ENCODE results near the gene TCP1. TPM values are rescaled to one million over a fixed set of nuclear protein-coding genes. Genes with fewer than 3 reads are reported as not detected.
"Not testable (repeated sequence)": the region's sequence is repeated elsewhere in the genome, so short reads cannot be mapped to it uniquely, and the experiment has no call there.

Gene TCP1
- polyA plus RNA-seq, 1 donor, result 210 TPM

DNA sequence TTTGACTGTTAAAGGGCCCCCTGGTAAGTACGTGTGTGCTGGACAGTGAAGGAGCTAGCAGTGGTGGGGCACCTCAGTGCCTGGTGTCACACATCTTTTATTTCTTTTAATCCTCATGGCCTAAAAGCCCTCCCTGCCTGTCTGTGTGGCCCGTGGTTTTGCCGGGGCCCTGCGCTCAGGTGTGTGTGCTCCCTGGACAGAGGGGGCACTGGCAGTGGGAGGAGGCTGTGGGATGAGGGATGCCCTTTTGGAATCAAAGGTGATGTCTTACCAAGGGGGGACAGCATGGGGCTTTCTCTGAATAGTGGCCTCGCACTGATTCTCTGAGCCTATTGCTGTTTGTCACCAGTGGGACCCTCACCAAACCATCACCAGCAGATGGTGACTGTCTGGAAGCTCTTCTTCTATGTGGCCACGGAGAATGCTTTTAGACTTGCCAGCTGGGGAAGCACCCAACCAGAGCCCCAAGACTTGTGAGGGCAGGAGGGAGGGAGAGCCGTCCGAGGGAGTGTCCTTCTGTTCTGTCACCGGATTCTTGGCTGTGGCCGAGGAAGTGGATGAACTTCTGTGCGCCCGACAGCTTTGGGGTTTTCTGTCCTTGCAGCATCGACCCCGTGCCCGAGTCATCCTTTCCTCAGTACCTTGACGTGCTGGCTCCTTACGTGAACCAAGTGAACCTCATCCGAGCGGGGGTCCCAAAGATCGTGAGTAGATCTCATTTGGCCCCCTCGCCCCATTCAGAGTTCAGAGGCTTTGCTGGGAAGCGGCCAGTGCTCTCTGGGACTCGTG lies 28.7 kb upstream of the TCP1 start:
- no peak for DNase-seq (ENCODE audit: low read depth)

DNA sequence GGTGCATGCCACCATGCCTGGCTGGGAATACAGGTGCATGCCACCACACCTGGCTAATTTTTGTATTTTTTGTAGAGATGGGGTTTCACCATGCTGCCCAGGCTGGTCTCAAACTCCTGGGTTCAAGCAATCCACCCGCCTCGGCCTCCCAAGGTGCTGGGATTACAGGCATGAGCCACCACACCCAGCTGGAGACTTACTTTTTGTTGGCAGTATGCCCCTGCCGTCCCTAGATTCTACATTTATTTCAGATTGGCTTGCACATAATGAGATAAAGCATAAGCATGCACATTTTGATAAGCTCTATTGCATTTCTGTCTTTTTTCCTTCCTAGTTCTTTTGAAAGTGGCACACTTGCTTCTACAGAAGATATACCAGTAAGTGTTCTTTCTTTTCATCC lies 27.4 kb upstream of the TCP1 start:
- DNase-seq (ENCODE audit: low read depth), result not testable (repeated sequence)

DNA sequence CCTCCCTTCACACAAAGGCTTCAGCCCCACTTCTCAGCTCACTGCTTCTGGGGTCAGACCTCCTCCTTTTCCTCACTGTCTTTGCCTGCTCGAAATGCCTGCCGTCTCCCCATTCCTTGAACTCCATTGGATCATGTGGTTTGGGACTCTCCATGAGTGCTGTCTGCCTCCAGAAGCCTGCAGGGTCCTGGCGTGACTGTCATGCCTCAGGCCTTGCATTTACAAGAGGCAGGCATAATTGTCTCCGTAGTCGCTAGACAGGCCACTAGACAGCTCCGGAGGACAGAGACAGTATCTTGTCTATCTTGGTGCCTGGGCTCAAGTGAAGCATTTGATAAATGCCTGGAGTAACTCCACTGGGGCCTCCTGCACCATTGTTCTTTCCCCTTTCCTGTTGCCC lies 26.0 kb upstream of the TCP1 start:
- DNase-seq (ENCODE audit: low read depth), result no peak

DNA sequence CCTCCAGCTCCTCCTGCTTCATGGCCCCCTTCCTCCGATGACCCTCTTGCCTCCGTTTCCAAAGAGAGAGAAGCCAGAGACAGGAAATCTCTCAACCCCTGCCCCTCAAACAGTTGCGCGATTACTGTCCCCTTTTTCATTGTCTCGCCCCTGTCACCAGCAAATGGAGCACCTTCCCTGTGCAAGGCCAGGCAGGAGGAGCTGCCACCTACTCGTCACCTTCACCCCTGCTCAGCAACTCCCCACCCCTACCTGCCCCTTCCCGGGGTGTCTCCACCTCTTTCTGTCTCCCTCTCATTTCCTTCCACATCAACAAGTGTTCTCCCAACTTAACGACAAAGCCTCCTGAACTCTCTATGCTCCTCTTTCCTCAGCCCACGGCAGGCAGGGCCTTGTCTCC lies 24.4 kb upstream of the TCP1 start:
- no peak for DNase-seq (ENCODE audit: low read depth)

DNA sequence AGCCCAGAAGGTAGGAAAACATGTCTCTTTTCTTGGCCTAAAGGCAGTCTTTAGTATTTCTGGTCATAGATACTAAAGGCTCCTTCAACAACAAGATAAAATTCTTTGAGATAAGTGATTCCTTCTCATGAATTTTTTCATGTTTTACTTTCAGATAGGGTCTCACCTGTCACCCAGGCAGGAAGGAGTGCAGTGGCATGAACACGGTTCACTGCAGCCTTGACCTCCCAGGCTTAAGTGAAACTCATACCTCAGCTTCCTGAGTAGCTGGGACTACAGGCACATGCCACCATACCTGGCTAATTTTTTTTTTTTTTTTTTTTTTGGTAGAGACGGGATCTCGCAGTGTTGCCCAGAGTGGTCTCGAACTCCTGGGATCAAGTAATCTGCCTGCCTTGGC lies 19.7 kb upstream of the TCP1 start:
- DNase-seq (ENCODE audit: low read depth), result no peak

DNA sequence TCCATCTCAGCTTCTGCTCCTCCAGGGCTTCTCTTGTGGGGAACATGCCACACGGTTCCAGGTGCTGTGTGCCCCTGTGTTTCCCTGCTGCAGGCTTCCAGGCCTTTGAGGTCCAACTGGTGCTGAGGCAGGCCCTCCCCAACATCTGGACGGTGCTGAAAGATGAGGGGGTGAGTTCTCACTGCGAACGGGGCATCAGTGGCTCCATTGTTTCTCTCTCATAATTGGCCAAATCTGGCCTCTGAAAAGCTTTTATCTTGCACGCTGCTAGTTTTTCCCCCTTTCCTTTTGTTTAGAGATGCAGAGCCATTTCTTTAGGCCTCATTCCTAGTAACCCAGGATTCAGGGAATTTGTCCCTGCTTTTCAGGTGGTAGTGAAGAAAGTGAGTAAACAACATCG lies 19.2 kb upstream of the TCP1 start:
- DNase-seq (ENCODE audit: low read depth), result no peak

DNA sequence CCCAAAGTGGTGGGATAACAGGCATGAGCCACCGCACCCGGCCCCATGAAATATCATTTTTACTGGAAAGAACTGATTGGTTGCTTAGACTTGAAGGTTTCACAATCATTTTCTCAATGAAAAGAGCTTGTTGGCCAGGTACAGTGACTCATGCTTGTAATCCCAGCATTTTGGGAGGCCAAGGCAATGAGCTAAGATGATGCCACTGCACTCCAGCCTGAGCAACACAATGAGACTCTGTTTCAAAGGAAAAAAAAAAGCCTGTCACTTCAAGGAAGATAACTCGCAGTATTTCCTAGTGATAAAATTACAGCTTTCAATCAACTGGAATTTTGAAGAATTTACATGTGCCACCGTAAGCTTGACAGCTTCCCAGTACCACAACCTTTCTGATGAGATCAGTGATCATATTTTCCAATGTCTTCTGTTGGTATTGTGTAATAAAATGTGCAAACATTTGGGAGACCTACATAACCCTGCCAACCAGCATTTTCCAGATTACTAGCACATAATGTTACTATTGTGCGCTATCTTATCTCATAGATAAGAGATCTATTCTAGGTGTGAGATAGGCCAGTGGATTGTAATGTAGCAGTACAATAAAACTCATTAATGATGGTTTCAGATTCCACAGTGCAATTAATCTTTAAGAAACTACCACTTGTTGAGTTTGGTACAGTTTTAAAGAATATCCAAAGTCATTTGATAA lies 17.9 kb upstream of the TCP1 start:
- DNase-seq (ENCODE audit: low read depth), result no peak

DNA sequence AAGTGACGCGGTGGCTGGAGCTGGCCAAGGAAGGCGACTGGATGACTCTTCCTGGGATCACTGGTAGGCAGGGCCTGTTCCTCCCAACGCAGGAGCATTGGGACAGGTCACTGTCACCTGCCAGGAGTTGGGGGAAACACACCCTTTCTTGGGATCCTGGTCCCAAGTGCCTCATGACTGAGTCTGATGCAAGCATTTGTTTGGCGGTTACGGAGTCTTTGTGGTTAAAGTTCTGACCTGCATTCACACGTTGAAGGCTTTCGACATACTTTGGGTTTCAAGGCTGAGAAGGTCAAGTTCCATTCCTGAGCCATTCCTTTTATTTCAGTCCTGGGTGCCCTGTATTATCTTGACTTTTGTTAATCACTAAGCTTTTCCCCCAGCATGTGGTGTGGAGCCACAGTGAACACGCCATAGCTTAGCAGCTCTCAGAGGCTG lies 16.6 kb upstream of the TCP1 start:
- no peak for DNase-seq (ENCODE audit: low read depth)

DNA sequence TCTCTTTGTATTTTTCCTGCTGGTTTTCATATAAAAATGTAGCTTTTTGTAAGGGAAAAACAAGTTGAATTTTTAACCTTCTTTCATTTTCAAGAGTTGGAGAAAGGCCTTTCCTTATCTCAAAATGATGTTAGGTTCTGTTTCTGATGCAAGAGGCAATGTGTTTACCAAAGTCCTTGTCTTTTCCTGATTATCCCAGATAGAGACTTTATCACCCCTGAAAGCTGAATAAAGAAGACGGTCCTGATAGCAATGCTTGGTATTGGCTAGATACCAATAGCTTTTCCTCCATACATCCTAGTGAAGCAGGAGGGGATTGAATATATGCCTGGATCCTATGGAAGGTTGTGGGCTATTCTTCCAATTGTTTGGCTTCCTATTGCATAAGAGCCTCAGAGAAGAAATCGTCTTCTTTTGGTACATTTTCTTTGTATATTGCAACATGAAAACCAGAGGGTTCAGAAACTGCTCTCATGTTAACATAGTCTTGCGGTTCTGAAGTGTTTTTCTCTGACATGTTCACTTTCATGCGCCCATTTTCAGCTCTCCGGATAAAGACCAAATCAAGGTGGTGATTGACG lies 16.1 kb upstream of the TCP1 start:
- no peak for DNase-seq (ENCODE audit: low read depth)

DNA sequence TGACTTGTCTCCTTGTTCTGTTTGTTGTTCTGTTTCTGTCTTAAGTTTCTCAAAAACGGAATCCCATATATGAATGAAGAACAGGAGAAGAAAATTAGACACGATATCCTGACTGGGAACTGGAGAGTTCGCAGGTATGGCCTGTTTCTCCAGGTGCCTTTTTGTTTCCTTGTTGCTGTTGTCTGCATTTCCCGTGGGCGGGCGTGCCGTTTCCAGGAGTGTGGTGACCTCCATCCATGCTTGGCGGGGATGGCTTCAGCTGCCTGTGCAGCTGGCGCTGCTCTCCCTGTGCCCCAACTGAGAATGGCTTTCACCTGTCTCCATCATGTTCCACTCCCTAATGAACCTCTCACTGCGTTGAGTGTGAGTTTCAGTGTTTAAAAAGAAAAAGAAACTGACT lies 15.1 kb upstream of the TCP1 start:
- DNase-seq (ENCODE audit: low read depth), result no peak

DNA sequence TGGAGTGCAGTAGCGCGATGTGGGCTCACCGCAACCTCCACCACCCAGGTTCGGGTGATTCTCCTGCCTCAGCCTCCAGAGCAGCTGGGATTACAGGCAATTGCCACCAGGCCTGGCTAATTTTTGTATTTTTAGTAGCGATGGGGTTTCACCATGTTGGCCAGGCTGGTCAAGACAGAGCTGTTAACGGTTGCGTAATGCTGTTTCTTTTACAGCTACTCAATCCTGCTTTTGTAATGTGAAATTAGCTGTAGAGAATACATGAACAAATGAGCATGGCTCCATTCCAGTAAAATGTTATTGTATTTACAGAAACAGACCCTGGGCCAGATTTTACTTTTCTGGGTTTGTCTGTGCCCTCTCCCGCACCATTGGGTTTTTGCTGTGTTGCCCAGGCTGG lies 12.5 kb upstream of the TCP1 start:
- no peak for DNase-seq (ENCODE audit: low read depth)

DNA sequence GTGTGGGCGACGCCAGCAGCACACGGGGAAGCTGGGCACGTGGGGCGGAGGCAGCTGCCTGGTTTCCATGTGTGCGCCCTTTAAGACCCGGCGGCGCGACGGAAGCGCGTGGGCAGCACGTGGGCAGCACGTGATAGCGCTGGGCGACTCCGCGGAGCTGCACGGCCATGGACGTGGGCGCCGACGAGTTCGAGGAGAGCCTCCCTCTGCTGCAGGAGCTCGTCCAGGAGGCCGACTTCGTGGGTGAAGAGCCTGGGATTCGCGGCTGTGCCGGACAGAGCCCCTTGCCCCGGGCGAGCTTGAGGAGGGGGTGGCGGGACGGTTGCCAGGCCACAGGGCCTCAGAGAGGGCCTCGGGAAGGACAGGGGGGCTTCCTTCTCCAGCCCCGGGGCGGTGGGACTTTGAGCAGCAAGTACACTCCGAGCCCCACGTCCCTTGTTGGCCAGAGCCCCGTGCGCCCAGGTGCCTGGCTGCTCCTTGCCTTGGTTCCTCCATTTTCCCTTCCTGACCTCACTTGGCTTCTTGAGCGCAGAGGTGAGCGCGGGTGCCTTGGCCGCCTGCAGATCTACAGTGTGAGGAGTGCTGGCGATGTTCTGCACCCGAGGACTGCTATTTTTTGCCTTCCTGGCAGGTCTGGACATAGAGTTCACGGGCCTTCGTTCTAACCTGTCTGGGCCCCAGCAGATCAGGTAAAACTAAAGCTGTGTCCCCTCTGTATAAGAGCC lies 10.9 kb upstream of the TCP1 start, which contains the start of gene PNLDC1:
PNLDC1 (plus strand) TSS at position 136 of the 725 bp plus-strand sequence; CDS start at position 168, 32 bp downstream.
- no peak for DNase-seq (ENCODE audit: low read depth)

DNA sequence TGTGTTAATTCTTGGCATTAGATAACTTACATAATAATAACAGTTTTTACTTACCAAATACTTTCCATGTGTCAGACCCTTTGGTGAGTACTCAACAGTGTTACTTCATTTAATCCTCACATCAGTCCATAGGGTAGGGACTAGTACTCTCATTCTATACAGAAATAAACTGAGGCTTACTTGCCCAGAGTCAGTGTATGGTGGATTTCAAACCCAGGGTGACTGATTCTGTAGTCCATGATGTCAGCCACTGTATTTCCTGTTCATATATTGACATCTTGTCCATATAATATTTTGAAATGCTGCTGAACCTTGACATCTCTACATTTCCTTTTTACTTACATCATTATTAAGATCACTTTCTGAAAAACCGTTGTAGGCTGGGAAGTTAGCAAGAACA lies 8.2 kb upstream of the TCP1 start:
- no peak for DNase-seq (ENCODE audit: low read depth)

DNA sequence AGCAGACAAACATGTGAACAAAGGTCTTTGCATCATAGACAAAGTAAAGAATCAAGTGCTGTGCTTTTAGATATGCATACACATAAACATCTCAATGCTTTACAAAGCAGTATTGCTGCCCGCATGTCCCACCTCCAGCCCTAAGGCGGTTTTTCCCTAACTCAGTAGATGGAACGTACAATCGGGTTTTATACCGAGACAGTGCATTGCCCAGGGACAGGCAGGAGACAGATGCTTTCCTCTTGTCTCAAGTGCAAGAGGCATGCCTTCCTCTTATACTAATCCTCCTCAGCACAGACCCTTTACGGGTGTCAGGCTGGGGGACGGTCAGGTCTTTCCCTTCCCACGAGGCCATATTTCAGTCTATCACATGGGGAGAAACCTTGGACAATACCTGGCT lies 5.6 kb upstream of the TCP1 start:
- DNase-seq (ENCODE audit: low read depth), result not testable (repeated sequence)

DNA sequence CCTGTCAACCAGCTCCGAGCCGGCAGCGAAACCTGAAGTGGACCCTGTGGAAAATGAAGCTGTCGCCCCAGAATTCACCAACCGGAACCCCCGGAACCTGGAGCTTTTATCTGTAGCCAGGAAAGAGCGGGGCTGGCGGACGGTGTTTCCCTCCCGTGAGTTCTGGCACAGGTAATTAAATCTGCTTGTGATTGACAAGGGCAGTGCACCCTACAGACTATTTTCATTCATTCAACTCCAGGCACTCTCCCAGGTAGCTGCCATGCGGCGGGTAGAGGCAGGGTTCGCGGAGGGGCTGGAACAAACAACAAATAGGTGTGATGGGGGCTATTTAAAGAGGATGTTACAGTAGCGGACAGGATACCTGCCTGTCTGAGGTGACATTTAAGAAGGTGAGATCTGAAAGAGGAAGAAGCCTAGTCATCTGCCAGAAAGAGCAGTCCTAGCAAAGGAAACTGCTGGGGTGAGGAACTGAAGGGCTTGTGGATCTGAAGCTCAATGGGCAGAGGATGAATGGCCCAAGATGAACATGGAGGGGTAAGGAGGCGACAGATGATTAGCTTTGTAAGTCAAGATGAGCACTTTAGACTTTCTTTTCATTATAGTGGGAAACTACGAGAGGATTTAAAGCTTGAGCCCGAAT lies 1.7 kb upstream of the TCP1 start:
- DNase-seq (ENCODE audit: low read depth), result no peak

DNA sequence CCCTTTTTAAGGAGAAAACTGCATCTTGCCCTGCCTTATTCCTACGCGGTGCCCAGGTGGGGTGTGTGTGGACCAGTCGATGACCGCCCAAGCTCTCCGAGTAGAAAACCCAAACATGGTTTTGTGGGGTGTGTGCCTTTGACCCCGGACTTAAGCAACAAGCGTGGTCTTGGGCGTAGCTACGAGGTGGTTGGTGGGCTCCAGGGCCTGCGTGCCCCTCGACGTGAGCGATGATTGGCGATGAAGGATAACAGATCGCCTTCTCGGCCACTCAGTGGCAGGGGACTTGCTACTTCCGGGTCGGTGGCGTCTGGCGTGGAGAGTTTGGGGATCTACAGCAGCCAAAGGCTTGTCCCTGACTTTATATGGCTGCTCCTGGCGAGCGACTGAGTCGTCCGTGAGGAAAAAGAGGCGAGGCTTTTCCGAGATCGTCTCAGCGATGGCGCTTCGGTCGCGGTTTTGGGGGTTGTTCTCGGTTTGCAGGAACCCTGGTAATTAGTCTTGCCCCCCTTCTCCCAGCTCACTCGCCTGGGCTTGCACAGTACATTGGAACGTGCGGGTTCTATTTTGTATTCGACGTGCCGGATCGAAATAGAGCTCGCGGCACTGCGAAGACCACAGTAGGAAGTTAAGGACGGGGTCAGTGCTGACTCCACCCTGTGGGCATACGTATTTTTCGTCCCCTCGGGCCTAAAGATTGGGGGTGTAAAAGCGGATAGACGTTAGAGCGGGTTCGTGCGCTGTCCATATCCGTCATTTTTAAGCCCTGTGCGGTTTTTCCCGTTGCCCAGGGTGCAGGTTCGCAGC lies 950 bp upstream of the TCP1 start, which contains the start of gene MRPL18:
MRPL18 (plus strand) TSS at position 319 of the 807 bp plus-strand sequence; CDS start at position 440, 121 bp downstream.
- DNase-seq (ENCODE audit: low read depth), result peak; percentile 96

DNA sequence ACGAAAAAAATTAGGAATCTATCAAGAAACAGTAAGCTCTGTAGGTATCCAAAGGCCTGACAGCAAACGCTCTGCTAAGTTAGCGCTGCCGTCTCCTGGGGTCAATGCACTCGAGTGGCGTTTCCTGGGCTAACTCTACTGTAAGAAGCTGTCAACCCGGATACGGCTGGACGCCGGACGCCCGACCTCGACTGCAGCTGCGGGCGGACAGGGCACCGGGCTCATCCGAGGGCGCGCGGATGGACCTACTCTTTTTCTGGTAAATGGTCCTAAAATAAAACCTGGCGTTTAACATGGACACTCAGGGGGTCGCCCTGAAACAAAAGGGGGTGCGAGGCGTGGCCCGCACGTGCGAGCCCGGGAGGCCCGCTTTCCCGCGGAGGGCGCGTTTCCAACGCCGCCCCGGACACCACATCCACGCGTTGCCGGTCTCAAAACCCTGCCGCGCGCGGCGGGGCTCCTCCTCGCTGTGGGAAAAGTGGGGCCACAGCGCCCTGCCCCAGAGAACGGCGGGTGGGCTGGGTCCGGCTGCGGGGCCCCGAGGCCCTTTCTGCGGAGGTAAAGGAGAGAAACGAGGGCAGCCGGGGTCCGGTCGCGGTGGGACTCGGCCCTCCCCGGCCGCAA lies 537 bp downstream of the TCP1 start:
- peak; percentile 14 for DNase-seq (ENCODE audit: low read depth)

DNA sequence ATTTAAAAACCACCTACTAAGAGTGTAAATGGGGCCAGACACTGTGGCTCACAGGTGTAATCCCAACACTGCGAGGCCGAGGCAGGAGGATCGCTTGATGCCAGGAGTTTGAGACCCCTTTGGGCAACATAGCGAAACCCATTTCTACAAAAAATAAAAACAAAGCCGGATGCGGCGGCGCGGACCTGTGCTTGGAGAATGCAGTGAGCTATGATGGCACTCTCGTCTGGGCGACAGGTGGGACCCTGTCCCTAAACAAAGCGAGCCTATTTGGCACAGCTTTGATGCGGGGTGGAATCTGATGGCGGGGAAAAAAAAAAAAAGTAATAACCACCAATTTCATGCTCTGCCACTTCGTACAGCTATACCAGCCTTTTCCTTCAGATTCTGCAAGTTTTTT lies 1.1 kb downstream of the TCP1 start:
- DNase-seq (ENCODE audit: low read depth), result no peak

DNA sequence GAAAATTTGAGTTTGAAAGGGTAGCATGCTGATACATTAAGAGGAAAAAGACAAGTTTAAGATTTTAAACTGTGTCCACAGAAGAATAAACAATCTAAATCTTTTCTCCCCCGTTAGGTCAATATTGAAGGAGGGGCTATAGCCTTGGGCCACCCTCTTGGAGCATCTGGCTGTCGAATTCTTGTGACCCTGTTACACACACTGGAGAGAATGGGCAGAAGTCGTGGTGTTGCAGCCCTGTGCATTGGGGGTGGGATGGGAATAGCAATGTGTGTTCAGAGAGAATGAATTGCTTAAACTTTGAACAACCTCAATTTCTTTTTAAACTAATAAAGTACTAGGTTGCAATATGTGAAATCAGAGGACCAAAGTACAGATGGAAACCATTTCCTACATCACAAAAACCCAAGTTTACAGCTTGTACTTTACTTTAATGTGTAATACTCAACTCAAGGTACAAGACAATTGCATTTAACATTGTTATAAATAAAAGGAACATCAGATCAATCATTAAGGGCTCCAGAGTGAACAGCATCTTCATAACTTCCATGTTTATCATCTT lies 10.8 kb downstream of the TCP1 start:
- DNase-seq (ENCODE audit: low read depth), result no peak

DNA sequence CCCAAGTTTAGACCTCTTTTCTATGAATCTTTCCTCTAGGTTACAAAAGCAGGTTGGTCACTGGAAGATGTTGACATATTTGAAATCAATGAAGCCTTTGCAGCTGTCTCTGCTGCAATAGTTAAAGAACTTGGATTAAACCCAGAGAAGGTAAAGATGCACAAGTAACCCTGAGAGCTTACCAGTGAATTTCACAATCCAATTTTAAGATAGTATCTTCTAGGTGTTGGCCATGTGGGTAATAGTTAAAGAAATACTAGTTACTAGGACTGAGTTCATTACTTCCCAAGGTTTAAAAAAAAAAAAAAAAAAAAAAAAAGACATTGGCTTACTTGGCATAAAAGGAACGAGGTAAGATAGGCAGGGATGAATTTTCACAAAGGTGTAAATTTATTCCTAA lies 11.3 kb downstream of the TCP1 start:
- no peak for DNase-seq (ENCODE audit: low read depth)

All from forelimb muscle (tissue), 1 donor.